Measurements from ENCODE around the gene CDK6.

Gene CDK6

DNA sequence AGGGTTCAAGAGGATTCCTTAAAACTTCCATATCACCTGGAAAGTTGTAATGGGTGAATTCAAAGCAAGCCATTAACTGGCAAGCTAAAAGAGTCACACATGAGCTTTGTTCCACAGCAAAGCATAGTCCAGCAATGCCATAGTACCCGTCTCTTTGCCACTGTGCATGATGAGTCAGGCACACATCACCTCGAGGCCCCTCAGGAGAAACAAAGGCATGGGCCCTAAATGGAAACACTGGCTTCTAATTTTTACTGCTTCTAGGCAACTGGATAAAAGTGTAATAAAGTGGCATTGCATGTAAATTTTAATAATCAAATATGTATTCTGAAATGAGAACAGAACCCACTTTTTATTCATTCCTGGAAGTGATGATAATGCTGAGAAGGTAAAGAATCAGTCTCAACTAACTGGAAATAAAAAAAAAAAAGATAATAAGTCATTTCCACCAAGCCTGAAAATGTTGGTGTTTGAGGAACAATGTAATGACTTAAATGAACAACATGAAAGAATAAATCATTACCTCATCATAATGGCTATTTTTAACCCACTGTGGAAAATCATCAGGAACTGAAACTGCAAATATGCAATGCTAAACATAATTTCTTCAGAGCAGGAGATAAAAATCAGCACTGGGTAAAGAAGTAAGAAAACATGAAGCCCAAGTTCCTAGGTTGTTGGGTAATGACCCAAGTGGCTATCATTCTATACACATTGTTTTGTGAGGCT lies 104.9 kb downstream of the CDK6 start:
- H3K4me3 ChIP-seq (ENCODE audit: low read depth, low read length) = no peak overlapping the region
- no peak for DNase-seq (ENCODE audit: low read depth)
- TF ChIP-seq, protein P1, sequence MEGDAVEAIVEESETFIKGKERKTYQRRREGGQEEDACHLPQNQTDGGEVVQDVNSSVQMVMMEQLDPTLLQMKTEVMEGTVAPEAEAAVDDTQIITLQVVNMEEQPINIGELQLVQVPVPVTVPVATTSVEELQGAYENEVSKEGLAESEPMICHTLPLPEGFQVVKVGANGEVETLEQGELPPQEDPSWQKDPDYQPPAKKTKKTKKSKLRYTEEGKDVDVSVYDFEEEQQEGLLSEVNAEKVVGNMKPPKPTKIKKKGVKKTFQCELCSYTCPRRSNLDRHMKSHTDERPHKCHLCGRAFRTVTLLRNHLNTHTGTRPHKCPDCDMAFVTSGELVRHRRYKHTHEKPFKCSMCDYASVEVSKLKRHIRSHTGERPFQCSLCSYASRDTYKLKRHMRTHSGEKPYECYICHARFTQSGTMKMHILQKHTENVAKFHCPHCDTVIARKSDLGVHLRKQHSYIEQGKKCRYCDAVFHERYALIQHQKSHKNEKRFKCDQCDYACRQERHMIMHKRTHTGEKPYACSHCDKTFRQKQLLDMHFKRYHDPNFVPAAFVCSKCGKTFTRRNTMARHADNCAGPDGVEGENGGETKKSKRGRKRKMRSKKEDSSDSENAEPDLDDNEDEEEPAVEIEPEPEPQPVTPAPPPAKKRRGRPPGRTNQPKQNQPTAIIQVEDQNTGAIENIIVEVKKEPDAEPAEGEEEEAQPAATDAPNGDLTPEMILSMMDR (IDR thresholded peaks at IDR 0.05; ENCODE audit: insufficient read depth, low read depth, low read length, missing control alignments) = no peak

DNA sequence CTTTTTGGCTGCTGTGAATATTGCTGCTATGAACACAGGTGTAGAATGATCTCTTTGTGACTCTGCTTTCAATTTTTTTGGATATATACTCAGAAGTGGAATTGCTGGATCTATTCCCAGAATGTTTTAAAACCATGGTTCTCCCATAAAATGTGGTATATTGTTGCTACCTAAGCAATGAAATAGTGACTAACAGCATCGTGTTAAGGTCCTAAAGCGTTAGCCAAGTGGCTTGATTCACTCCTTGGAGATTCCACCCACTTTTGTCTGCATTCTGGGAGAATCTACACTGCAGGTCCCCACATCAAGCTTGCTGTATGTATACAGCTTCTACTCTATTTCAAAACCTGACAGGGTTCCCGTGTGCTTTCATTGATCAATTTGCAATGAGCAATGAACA lies 105.6 kb downstream of the CDK6 start:
- no peak overlapping the region for H3K4me3 ChIP-seq (ENCODE audit: low read depth, low read length)
- DNase-seq (ENCODE audit: low read depth) = no peak
- TF ChIP-seq, protein P1 (IDR thresholded peaks at IDR 0.05; ENCODE audit: insufficient read depth, low read depth, low read length, missing control alignments) = no peak

DNA sequence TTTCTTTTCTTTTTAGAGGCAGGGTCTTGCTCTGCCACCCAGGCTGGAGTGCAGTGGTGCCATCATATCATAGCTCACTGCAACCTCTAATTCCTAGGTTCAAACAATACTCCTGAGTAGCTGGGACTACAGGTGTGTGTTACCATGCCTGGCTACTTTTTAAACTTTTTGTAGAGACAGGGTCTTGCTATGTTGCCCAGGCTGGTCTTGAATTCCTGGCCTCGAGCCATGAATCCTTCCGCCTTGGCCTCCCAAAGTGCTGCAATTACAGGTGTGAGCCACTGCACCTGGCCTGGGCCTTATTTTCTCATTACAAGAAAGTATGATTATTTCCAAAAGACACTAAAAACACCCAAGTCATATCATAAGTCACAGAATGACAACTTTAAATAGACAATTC lies 106.6 kb downstream of the CDK6 start:
- no peak for DNase-seq (ENCODE audit: low read depth)

DNA sequence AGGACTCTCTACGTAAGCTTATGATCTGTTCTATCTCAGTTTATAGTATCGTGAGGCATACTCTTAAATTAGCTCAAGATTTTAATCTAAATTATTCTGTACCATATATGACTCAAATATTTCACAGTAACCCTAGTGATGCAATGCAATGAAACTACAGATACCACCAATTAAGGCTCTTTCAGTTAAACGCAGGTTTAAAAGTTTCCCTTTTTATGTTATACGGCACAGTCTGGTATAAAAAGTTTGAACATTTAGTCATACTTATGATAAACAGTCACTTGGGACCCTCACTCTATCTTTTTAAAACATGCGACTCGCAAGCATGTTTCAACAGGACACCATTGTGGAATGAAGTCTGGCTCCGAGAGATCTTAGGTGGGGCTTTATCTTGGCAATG lies 107.2 kb downstream of the CDK6 start:
- TF ChIP-seq, protein P1 (IDR thresholded peaks at IDR 0.05; ENCODE audit: insufficient read depth, low read depth, low read length, missing control alignments) = no peak
- no peak for DNase-seq (ENCODE audit: low read depth)

More for the DNA sequence above, 106.6 kb downstream of the CDK6 start:
- H3K4me3 ChIP-seq (ENCODE audit: low read depth, low read length) = no peak overlapping the region
- TF ChIP-seq, protein P1 (IDR thresholded peaks at IDR 0.05; ENCODE audit: insufficient read depth, low read depth, low read length, missing control alignments) = no peak

DNA sequence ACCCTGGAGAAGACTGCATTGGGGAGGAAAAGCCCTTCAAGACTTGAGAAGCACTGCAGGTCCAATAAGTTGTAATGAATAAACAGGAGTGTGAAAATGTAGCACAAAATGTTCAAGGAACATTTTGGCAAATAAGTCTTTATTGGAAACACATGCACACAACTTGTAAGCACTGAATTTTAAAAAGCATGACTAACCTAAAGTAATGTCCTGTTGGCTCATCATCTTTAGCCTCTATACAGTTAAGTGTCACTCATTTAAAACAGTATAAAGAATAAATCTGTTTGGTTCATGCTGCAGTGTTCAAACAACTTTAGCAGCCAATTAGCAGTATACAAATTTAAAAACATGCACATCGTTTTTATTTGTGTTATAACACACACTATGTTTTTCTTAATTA lies 108.6 kb downstream of the CDK6 start:
- DNase-seq (ENCODE audit: low read depth) = no peak
- TF ChIP-seq, protein P1 (IDR thresholded peaks at IDR 0.05; ENCODE audit: insufficient read depth, low read depth, low read length, missing control alignments) = no peak
- no peak overlapping the region for H3K4me3 ChIP-seq (ENCODE audit: low read depth, low read length)

More for the DNA sequence above, 107.2 kb downstream of the CDK6 start:
- no peak overlapping the region for H3K4me3 ChIP-seq (ENCODE audit: low read depth, low read length)

DNA sequence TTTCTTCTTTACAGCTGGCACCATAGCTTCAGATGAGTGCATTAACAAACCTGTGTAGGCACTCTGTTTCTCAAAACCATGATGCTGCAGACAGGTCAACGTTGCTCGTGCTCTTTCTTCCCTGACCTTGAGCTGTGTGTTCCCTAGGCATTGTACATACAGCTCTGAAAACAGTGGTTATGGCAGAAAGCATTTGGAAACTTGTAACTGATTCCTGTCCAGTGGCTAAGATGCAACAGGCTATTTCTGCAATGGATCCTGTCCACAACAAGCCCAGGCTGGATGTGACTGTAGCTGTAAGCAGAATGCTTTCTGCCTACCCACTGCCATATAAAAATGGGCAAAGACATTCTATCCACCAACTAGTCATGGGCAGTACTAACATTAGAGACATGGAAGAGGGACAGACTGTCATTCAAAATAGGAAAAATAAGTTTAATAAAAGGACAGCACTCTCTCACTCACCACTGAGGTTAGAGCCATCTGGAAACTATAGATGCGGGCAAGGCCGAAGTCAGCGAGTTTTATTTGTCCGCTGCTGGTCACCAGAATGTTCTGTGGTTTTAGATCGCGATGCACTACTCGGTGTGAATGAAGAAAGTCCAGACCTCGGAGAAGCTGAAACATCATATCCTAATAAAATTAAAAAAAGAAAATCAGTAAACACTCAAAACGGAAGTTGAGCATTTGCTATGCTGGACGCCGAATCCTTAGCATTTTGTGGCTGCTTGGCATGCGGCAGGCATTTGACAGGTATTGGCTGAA lies 111.0 kb downstream of the CDK6 start:
- no peak for DNase-seq (ENCODE audit: low read depth)
- no peak overlapping the region for H3K4me3 ChIP-seq (ENCODE audit: low read depth, low read length)
- TF ChIP-seq, protein P1 (IDR thresholded peaks at IDR 0.05; ENCODE audit: insufficient read depth, low read depth, low read length, missing control alignments) = no peak

Measured in GM12865 (cell line).